ENCODE results near the gene ATP8B4.

DNA sequence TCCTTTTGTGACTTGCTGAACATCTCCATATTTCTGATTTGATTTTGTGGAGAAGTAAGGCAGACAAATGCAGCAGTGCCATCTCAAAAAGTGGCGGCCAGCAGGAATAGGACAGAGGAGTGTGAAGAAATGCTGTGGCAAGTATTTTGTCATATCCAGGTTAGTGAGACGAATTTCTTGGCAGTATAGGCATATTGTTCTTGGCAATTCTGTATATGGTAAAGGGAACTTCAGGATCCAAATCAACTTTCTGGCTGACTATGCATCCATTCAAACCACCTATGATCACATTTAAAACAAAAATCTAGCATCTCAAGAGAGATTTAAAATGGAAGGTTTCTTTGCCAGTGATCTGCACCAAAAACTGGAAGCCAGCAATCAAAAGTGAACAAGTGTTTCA lies 270.2 kb downstream of the ATP8B4 start:
- TF ChIP-seq, protein P1, sequence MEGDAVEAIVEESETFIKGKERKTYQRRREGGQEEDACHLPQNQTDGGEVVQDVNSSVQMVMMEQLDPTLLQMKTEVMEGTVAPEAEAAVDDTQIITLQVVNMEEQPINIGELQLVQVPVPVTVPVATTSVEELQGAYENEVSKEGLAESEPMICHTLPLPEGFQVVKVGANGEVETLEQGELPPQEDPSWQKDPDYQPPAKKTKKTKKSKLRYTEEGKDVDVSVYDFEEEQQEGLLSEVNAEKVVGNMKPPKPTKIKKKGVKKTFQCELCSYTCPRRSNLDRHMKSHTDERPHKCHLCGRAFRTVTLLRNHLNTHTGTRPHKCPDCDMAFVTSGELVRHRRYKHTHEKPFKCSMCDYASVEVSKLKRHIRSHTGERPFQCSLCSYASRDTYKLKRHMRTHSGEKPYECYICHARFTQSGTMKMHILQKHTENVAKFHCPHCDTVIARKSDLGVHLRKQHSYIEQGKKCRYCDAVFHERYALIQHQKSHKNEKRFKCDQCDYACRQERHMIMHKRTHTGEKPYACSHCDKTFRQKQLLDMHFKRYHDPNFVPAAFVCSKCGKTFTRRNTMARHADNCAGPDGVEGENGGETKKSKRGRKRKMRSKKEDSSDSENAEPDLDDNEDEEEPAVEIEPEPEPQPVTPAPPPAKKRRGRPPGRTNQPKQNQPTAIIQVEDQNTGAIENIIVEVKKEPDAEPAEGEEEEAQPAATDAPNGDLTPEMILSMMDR (IDR thresholded peaks at IDR 0.05; ENCODE audit: low read depth, low read length, missing input control) = no peak
- no peak for TF ChIP-seq TAF1 (conservative IDR thresholded peaks at IDR 0.05)
- no peak for TF ChIP-seq YY1 (IDR thresholded peaks at IDR 0.05)
- no peak for TF ChIP-seq SP1 (IDR thresholded peaks at IDR 0.05)
- TF ChIP-seq HNF4G (IDR thresholded peaks at IDR 0.05) = no peak
- TF ChIP-seq EGR1 (IDR thresholded peaks at IDR 0.05; ENCODE audit: low read depth in 2 of 2) = no peak
- TF ChIP-seq, protein P2, sequence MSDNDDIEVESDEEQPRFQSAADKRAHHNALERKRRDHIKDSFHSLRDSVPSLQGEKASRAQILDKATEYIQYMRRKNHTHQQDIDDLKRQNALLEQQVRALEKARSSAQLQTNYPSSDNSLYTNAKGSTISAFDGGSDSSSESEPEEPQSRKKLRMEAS (IDR thresholded peaks at IDR 0.05) = no peak
- TF ChIP-seq RAD21 (IDR thresholded peaks at IDR 0.05) = no peak
- no peak for TF ChIP-seq JUND (IDR thresholded peaks at IDR 0.05)
- no peak for TF ChIP-seq GABPA (IDR thresholded peaks at IDR 0.05 in 1 of 2, conservative IDR thresholded peaks at IDR 0.05 in 1 of 2)
- no peak for TF ChIP-seq RXRA (IDR thresholded peaks at IDR 0.05)
- TF ChIP-seq, protein P3, sequence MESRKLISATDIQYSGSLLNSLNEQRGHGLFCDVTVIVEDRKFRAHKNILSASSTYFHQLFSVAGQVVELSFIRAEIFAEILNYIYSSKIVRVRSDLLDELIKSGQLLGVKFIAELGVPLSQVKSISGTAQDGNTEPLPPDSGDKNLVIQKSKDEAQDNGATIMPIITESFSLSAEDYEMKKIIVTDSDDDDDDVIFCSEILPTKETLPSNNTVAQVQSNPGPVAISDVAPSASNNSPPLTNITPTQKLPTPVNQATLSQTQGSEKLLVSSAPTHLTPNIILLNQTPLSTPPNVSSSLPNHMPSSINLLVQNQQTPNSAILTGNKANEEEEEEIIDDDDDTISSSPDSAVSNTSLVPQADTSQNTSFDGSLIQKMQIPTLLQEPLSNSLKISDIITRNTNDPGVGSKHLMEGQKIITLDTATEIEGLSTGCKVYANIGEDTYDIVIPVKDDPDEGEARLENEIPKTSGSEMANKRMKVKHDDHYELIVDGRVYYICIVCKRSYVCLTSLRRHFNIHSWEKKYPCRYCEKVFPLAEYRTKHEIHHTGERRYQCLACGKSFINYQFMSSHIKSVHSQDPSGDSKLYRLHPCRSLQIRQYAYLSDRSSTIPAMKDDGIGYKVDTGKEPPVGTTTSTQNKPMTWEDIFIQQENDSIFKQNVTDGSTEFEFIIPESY (IDR thresholded peaks at IDR 0.05) = no peak
- TF ChIP-seq, protein P4, sequence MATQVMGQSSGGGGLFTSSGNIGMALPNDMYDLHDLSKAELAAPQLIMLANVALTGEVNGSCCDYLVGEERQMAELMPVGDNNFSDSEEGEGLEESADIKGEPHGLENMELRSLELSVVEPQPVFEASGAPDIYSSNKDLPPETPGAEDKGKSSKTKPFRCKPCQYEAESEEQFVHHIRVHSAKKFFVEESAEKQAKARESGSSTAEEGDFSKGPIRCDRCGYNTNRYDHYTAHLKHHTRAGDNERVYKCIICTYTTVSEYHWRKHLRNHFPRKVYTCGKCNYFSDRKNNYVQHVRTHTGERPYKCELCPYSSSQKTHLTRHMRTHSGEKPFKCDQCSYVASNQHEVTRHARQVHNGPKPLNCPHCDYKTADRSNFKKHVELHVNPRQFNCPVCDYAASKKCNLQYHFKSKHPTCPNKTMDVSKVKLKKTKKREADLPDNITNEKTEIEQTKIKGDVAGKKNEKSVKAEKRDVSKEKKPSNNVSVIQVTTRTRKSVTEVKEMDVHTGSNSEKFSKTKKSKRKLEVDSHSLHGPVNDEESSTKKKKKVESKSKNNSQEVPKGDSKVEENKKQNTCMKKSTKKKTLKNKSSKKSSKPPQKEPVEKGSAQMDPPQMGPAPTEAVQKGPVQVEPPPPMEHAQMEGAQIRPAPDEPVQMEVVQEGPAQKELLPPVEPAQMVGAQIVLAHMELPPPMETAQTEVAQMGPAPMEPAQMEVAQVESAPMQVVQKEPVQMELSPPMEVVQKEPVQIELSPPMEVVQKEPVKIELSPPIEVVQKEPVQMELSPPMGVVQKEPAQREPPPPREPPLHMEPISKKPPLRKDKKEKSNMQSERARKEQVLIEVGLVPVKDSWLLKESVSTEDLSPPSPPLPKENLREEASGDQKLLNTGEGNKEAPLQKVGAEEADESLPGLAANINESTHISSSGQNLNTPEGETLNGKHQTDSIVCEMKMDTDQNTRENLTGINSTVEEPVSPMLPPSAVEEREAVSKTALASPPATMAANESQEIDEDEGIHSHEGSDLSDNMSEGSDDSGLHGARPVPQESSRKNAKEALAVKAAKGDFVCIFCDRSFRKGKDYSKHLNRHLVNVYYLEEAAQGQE (IDR thresholded peaks at IDR 0.05) = no peak
- no peak for TF ChIP-seq FOXA1 (IDR thresholded peaks at IDR 0.05)

All from liver (tissue), 3 donors.